A673 (cell line): ENCODE data around the gene SH3RF2. TPM values are rescaled to one million over a fixed set of nuclear protein-coding genes. Genes with fewer than 3 reads are reported as not detected.

Experiments used
- BruUV-seq: library from RNA; stranded (reverse); fragments of 400-500 nt; replicated peaks from 2 replicates; lab custom pipeline; 2021; lab: Mats Ljungman, UMichigan
- CTCF ChIA-PET: fragments of 300-600 bp; sonication (Branson Sonifier 250); formaldehyde crosslinking; loops from one replicate; lab custom pipeline; 2022; ENCODE audit warnings: antibody characterized with exemption; lab: Charles Lee
- POLR2A ChIA-PET: fragments of 300-600 bp; sonication (Branson Sonifier 250); formaldehyde crosslinking; loops from one replicate; lab custom pipeline; 2022; ENCODE audit warnings: antibody characterized with exemption; ENCODE audit not compliant: low non-redundant PET; lab: Charles Lee
- DNase-seq: peaks from one replicate; pipeline ENCODE4 v3.0.0-alpha.2; 2015; ENCODE audit warnings: low spot score
- H3K27ac ChIP-seq: fragments of 200-600 bp; sonication (generic); 2 replicates; pipeline ENCODE4 v1.5.1; 2016; ENCODE audit warnings: mixed run types, low read depth, mild to moderate bottlenecking, mixed read lengths, antibody characterized with exemption, low read length; ENCODE audit not compliant: poor library complexity, severe bottlenecking
- H3K27me3 ChIP-seq: fragments of 200-600 bp; sonication (generic); replicated peaks from 2 replicates; pipeline ENCODE4 v1.6.1; 2017; ENCODE audit warnings: mixed run types, low read depth, mild to moderate bottlenecking, mixed read lengths, antibody characterized with exemption, low read length; ENCODE audit not compliant: insufficient read depth, poor library complexity
- H3K36me3 ChIP-seq: fragments of 200-600 bp; sonication (generic); 2 replicates; pipeline ENCODE4 v1.6.1; 2016; ENCODE audit warnings: mixed run types, mild to moderate bottlenecking, mixed read lengths, antibody characterized with exemption, low read length; ENCODE audit not compliant: insufficient read depth, poor library complexity, severe bottlenecking
- H3K4me1 ChIP-seq: fragments of 200-600 bp; sonication (generic); 2 replicates; pipeline ENCODE4 v1.6.1; 2017; ENCODE audit warnings: mixed run types, mild to moderate bottlenecking, mixed read lengths, antibody characterized with exemption, low read length; ENCODE audit not compliant: insufficient read depth, poor library complexity, severe bottlenecking
- H3K4me3 ChIP-seq: fragments of 200-600 bp; sonication (generic); 2 replicates; pipeline ENCODE4 v1.5.1; 2016; ENCODE audit warnings: low read depth, mixed run types, mild to moderate bottlenecking, mixed read lengths, low read length; ENCODE audit not compliant: poor library complexity, severe bottlenecking
- H3K9me3 ChIP-seq: fragments of 200-600 bp; sonication (generic); 2 replicates; pipeline ENCODE4 v1.6.1; 2016; ENCODE audit warnings: mixed run types, low read depth, mild to moderate bottlenecking, mixed read lengths, antibody characterized with exemption, low read length; ENCODE audit not compliant: poor library complexity, severe bottlenecking
- EZH2 ChIP-seq: fragments of 200-600 bp; sonication (generic); IDR thresholded peaks from 2 replicates; pipeline ENCODE4 v1.6.1; 2017; ENCODE audit warnings: borderline replicate concordance, low read depth, mild to moderate bottlenecking, mixed read lengths, antibody characterized with exemption, low read length; ENCODE audit not compliant: poor library complexity, severe bottlenecking
- intact Hi-C: fragments of 100-400 bp; cut with micrococcal nuclease; formaldehyde crosslinking; loops from one replicate; pipeline ENCODE4 v1.10.0; 2022; ENCODE audit not compliant: unreplicated experiment
- total RNA-seq: library from RNA; stranded (reverse); gene quantifications from 2 replicates; pipeline ENCODE4 v1.2.3, GENCODE V29; 2021
- TF ChIP-seq, protein P1 (sequence below): fragments of 300-800, 200-600 bp; sonication (generic); conservative IDR thresholded peaks from 2 replicates; pipeline ENCODE4 v1.5.1; 2017; ENCODE audit warnings: low read depth, mild to moderate bottlenecking, antibody characterized with exemption, low read length, moderate library complexity, mixed read lengths

Gene SH3RF2
- total RNA-seq, 1 experiment from 2014 or later = 21.1 TPM

DNA sequence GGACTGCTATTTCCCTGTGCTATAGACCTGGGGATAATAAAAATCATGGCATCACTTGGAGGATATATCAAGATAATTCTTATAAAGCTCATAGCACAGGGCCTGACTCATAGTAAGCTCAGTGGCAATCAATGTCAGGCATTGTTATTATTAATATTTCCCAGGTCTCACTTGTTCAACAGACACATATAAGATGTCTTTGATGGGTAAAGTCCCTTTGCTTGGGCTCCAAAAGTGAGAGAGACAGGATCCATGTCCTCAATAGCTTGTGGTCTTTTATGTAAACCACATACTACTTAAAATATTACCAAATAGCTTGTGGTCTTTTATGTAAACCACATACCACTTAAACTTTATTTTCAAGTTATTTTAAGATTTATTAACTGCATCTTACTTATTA lies 11.2 kb downstream of the SH3RF2 start:
- no peak for DNase-seq
- no peaks in the 10 kb centered on the region for H3K9me3 ChIP-seq
- no peak for TF ChIP-seq EZH2
- peaks cover 33% of the 10 kb centered on the region for H3K4me1 ChIP-seq
- CTCF ChIA-PET = no interaction called here
- BruUV-seq = no TSS peak
- intact Hi-C loops = no loop called here
- no peak overlapping the region for H3K27ac ChIP-seq
- H3K4me3 ChIP-seq = no peak overlapping the region
- peaks cover 7% of the 10 kb centered on the region for H3K36me3 ChIP-seq
- POLR2A ChIA-PET = no interaction called here
- H3K27me3 ChIP-seq = no peaks in the 10 kb centered on the region

DNA sequence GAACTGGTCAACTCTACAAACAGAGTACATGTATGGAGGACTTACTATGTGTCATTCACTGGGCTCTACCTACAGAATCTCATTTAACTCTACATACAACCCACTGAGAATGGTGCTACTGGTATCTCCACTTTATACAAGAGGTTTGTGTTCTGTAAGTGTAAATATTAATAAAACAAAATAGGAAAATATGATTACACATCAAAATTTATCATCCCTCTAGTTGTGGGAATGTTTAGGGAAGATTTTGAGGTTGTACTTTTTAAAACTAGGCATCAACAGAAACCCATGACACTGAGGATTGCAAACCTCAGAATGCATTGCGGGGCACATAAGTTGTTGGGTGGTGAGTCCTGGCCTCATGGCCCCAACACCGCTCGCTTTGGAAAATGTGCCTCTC lies 11.7 kb downstream of the SH3RF2 start:
- Histone ChIP-seq H3K27ac (no peak overlapping the region), H3K9me3 (no peaks in the 10 kb centered on the region), H3K4me3 (no peak overlapping the region), H3K27me3 (no peaks in the 10 kb centered on the region), H3K36me3 (peaks cover 7% of the 10 kb centered on the region), H3K4me1 (peaks cover 33% of the 10 kb centered on the region)
- intact Hi-C loops = no loop called here
- no peak for TF ChIP-seq EZH2
- TF ChIP-seq, protein P1, sequence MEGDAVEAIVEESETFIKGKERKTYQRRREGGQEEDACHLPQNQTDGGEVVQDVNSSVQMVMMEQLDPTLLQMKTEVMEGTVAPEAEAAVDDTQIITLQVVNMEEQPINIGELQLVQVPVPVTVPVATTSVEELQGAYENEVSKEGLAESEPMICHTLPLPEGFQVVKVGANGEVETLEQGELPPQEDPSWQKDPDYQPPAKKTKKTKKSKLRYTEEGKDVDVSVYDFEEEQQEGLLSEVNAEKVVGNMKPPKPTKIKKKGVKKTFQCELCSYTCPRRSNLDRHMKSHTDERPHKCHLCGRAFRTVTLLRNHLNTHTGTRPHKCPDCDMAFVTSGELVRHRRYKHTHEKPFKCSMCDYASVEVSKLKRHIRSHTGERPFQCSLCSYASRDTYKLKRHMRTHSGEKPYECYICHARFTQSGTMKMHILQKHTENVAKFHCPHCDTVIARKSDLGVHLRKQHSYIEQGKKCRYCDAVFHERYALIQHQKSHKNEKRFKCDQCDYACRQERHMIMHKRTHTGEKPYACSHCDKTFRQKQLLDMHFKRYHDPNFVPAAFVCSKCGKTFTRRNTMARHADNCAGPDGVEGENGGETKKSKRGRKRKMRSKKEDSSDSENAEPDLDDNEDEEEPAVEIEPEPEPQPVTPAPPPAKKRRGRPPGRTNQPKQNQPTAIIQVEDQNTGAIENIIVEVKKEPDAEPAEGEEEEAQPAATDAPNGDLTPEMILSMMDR = no peak
- ChIA-PET POLR2A (no interaction called here), CTCF (no interaction called here)
- no TSS peak for BruUV-seq
- DNase-seq = no peak

DNA sequence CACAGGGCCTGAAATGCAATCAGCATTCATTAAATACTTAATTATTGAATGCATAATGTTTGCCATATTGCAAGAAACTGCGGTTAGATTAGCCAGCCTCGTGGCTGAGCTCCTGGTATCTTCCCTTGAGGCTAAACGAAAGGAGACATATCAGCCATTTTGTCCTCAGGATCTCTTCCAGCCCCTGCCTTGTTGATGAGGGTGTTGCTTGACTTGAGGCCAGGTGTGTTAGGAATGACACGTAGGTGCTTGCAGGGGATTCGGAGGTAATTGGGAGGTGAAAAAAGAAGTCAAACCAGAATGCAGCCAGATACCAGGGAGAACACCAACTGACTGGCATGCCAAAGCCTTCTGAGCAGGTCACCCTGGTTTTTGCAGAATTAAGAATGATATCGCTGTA lies 12.5 kb downstream of the SH3RF2 start:
- POLR2A ChIA-PET = no interaction called here
- Histone ChIP-seq H3K4me3 (no peak overlapping the region), H3K4me1 (peaks cover 24% of the 10 kb centered on the region), H3K9me3 (no peaks in the 10 kb centered on the region), H3K27ac (no peak overlapping the region), H3K36me3 (peaks cover 7% of the 10 kb centered on the region), H3K27me3 (no peaks in the 10 kb centered on the region)
- CTCF ChIA-PET = no interaction called here
- intact Hi-C loops = no loop called here
- no TSS peak for BruUV-seq
- TF ChIP-seq EZH2 = no peak
- TF ChIP-seq, protein P1 = no peak
- DNase-seq = no peak

DNA sequence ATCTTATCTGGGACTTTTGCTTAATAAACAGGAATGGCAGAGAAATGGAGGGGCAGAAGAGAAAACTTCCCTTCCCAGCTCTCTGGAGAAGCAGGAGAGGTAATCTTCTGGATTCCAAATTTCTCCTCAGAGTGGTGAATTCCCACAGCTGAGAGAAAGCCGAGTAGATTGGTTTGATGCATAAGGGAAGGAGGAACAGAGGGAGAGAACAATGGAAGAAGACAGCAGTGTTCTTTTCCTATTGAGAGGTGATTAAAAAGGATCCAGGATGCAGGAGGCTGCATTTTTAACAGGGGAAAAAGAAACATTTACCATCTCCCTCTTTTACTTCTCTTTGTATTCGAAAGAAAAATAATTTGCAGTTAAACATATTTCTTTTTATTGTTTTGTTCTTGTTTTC lies 13.1 kb downstream of the SH3RF2 start:
- Histone ChIP-seq H3K36me3 (peaks cover 7% of the 10 kb centered on the region), H3K27me3 (no peaks in the 10 kb centered on the region), H3K4me1 (peaks cover 19% of the 10 kb centered on the region), H3K27ac (no peak overlapping the region), H3K9me3 (no peaks in the 10 kb centered on the region), H3K4me3 (no peak overlapping the region)
- intact Hi-C loops = no loop called here
- ChIA-PET CTCF (no interaction called here), POLR2A (no interaction called here)
- BruUV-seq = no TSS peak
- DNase-seq = no peak
- TF ChIP-seq, protein P1 = no peak
- TF ChIP-seq EZH2 = no peak
